Activated naive CD4-positive, alpha-beta T cell treated with anti-CD3 and anti-CD28 coated beads, Interleukin-2, amount 10 ng/mL, durations not matched to agents 5 hours and 36 hours (primary cell): ENCODE measurements around the gene NOC4L. TPM values are rescaled to one million over a fixed set of nuclear protein-coding genes. Genes with fewer than 3 reads are reported as not detected.

Experiments used
- total RNA-seq, 2 experiments: library from RNA; stranded (reverse); gene quantifications; one replicate each; pipeline ENCODE4 v1.2.3, GENCODE V29; 2021

The NOC4L gene
- 10 to 100 TPM; 22.8 TPM for total RNA-seq

DNA sequence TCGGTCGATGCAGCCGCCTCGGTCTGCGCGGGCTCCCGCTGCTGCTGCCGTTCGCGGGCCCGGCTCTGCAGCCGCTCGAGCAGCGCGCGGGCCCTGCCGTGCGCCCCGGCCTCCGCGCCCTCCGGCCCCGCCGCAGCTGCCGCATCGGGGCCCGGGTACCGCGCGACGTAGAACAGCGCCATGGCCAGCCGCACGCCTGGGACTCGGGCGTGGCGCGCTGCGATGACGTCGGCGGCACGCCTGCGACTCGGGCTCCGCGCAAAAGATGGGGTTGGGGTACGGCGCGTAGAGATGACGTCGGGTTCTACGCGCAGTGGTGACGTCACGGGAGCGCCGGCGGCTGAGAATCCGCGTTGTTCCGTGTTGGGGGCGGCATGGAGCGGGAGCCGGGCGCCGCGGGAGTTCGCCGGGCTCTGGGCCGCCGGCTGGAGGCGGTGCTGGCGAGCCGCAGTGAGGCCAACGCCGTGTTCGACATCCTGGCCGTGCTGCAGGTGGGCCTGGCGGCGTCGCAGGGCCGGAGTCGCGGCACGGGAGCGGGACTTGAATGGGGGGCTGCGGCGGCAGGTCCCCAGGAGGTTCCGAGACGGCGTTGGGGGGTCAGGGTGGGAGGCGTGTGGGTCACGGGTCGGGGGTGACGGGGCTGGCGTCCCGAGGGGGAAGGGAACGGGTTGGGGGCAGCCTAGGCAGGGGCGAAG, at the start of gene NOC4L, which contains the start of gene DDX51:
NOC4L (plus strand) TSS at position 343 of the 695 bp plus-strand sequence; CDS start at position 375, 32 bp downstream.
DDX51 (minus strand) TSS at position 205 of the 695 bp plus-strand sequence; CDS start at position 182, 23 bp downstream.

Other genes with a start within 250 kb of the NOC4L start
- 10 to 100 TPM; 25.3 TPM for gene ULK1, start 249.8 kb upstream of the NOC4L start, total RNA-seq
- gene PUS1, start 215.2 kb upstream of the NOC4L start, total RNA-seq, result 10 to 100 TPM; 42.6 to 43.7 TPM
- gene EP400, start 194.5 kb upstream of the NOC4L start, total RNA-seq, result 10 to 100 TPM; 47.1 to 49.2 TPM
- 10 to 100 TPM; 24.3 to 24.5 TPM for gene DDX51, start 138 bp upstream of the NOC4L start, total RNA-seq
- not detected for gene GALNT9, start 185.1 kb downstream of the NOC4L start, total RNA-seq